Osteoblast (primary cell): ENCODE measurements around the gene MESD. TPM values are rescaled to one million over a fixed set of nuclear protein-coding genes. Genes with fewer than 3 reads are reported as not detected.

Source experiments
- DNase-seq: peaks from one replicate; pipeline ENCODE4 v3.0.0; 2011; ENCODE audit warnings: low spot score, mixed read lengths; ENCODE audit not compliant: insufficient read length; ENCODE audit errors: missing footprints
- H2AFZ ChIP-seq: 2 replicates; pipeline ENCODE4 v1.6.0; 2011; ENCODE audit warnings: mild to moderate bottlenecking, low read length
- H3K27ac ChIP-seq: 2 replicates; pipeline ENCODE4 v1.5.1; 2011; ENCODE audit warnings: mild to moderate bottlenecking, low read depth, low read length, moderate library complexity
- H3K27me3 ChIP-seq: 2 replicates; pipeline ENCODE4 v1.6.0; 2012; ENCODE audit warnings: mild to moderate bottlenecking, control low read depth, inconsistent platforms, low read length, moderate library complexity; ENCODE audit not compliant: insufficient read depth
- H3K36me3 ChIP-seq: 2 replicates; pipeline ENCODE4 v1.5.1; 2011; ENCODE audit warnings: mild to moderate bottlenecking, low read length, control low read depth, moderate library complexity; ENCODE audit not compliant: insufficient read depth
- H3K4me1 ChIP-seq: 2 replicates; pipeline ENCODE4 v1.5.1; 2011; ENCODE audit warnings: mild to moderate bottlenecking, low read length, control low read depth, moderate library complexity; ENCODE audit not compliant: insufficient read depth
- H3K4me2 ChIP-seq: 2 replicates; pipeline ENCODE4 v1.6.0; 2011; ENCODE audit warnings: mild to moderate bottlenecking, low read length; ENCODE audit not compliant: insufficient read depth
- H3K4me3 ChIP-seq: fragments of 200-600 bp; sonication (generic); 3 replicates; pipeline ENCODE4 v1.5.1; 2012; ENCODE audit warnings: mild to moderate bottlenecking, low read length, inconsistent platforms; ENCODE audit not compliant: insufficient read depth
- H3K79me2 ChIP-seq: 2 replicates; pipeline ENCODE4 v1.6.0; 2012; ENCODE audit warnings: mild to moderate bottlenecking, low read length, control low read depth, inconsistent platforms; ENCODE audit not compliant: insufficient read depth
- H3K9me3 ChIP-seq: 2 replicates; pipeline ENCODE4 v1.5.1; 2011; ENCODE audit warnings: low read depth, low read length, control low read depth
- H4K20me1 ChIP-seq: 2 replicates; pipeline ENCODE4 v1.6.0; 2012; ENCODE audit warnings: mild to moderate bottlenecking, low read length, control low read depth; ENCODE audit not compliant: insufficient read depth
- total RNA-seq: library from RNA; depleted of rRNA; stranded (reverse); fragments of >200 nt; gene quantifications from 2 replicates; pipeline ENCODE4 v1.2.3, GENCODE V29; 2012
- TF ChIP-seq, protein P1 (sequence below): IDR thresholded peaks from 2 replicates; pipeline ENCODE4 v1.5.1; 2011; ENCODE audit warnings: mild to moderate bottlenecking, low read depth, low read length, moderate library complexity; ENCODE audit errors: extremely low read depth

MESD gene
- total RNA-seq, 1 donor = 16.6 TPM

DNA sequence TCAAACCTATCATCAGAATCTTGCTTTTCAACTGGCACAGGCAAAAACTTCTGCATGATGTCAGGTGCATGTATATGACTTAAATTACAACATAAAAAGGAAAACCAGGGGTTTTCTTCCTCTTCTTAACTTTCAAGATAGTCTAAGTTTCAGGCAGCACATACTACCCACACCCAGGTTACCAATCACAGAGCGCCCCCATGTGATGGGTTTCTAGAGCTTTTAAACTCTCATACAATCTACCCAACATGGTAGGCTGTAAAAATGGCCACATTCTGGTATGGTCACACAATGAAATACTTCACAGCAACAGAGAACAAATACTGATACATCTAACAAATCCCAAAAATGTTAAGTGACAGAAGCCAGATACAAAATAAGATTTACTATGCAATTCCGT, 7.4 kb downstream of the MESD start:
- peaks cover 16% of the 10 kb centered on the region for H4K20me1 ChIP-seq
- H3K27me3 ChIP-seq = no peaks in the 10 kb centered on the region
- H3K9me3 ChIP-seq = no peaks in the 10 kb centered on the region
- TF ChIP-seq, protein P1, sequence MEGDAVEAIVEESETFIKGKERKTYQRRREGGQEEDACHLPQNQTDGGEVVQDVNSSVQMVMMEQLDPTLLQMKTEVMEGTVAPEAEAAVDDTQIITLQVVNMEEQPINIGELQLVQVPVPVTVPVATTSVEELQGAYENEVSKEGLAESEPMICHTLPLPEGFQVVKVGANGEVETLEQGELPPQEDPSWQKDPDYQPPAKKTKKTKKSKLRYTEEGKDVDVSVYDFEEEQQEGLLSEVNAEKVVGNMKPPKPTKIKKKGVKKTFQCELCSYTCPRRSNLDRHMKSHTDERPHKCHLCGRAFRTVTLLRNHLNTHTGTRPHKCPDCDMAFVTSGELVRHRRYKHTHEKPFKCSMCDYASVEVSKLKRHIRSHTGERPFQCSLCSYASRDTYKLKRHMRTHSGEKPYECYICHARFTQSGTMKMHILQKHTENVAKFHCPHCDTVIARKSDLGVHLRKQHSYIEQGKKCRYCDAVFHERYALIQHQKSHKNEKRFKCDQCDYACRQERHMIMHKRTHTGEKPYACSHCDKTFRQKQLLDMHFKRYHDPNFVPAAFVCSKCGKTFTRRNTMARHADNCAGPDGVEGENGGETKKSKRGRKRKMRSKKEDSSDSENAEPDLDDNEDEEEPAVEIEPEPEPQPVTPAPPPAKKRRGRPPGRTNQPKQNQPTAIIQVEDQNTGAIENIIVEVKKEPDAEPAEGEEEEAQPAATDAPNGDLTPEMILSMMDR = no peak
- H3K4me3 ChIP-seq = no peak overlapping the region
- no peak overlapping the region for H3K27ac ChIP-seq
- H2AFZ ChIP-seq = no peak overlapping the region
- DNase-seq = no peak
- H3K36me3 ChIP-seq = peaks cover 34% of the 10 kb centered on the region
- H3K4me1 ChIP-seq = peaks cover 3% of the 10 kb centered on the region
- H3K79me2 ChIP-seq = peaks cover 64% of the 10 kb centered on the region
- H3K4me2 ChIP-seq = no peak overlapping the region

DNA sequence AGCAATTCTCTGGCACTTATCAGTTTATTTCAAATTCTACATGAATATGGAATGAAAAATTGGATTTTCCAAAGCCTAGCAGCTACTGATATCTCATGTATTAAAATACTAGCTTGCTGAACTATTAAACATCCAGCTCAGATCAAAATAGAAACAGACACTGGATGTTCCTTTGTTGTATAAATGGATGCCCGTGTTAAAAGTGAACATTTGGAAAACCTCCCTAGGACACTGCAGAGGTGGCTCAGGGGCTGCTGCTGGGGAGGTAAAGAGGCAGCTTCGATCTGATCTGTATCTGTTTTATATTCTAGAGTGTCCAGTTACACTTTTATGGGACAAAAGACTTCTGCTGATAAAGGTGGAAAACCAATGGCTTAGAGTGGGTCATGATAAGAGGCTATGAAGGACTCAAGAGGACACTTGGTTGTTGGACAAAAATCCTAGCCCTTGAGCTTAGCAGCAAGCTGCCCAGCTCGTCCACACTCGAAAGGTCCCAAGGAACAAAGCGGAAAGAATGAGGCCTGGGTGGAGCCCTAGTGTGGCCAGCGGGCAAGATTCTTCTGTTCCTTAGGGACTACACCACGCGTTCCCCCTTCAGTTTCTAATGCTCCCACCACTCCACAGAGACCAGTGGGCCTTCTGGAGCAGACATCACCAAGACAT, 9.9 kb downstream of the MESD start:
- Histone ChIP-seq H3K9me3 (no peaks in the 10 kb centered on the region), H3K36me3 (peaks cover 36% of the 10 kb centered on the region), H3K79me2 (peaks cover 52% of the 10 kb centered on the region), H2AFZ (no peak overlapping the region), H3K4me3 (no peak overlapping the region), H4K20me1 (peaks cover 11% of the 10 kb centered on the region), H3K4me2 (no peak overlapping the region), H3K4me1 (peaks cover 3% of the 10 kb centered on the region), H3K27ac (no peak overlapping the region), H3K27me3 (no peaks in the 10 kb centered on the region)
- DNase-seq = no peak
- TF ChIP-seq, protein P1 = no peak

DNA sequence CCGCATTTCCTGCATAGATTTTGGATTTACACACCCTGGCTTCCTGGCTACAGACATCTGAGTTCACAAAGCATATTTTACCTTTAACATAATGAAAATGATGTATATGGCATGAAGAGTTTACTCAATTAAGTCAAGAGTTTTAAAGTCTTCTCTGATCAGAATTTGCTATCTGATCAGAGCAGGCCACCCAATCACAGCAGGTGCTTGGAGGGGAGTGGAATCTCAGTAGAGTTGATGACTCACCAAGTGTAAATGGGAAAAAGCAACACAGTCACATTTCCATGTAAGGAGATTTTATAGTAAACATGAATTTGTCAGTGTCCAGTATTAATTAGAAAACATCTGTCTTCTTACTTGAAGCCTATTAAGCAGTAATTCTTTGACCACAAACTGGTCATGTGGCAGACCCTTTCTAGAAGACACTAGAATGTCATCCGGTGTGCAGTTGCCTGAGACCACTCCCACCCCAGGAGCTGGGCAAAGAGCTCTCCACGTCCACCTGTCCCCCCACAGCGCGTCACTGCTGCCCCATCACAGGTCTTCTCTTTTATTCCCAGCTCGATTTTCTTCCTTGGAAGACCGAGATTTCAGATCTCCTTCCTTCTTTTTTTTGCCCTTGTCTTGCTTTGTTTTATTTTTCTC, 10.8 kb downstream of the MESD start:
- Histone ChIP-seq H3K4me1 (peaks cover 3% of the 10 kb centered on the region), H3K27me3 (no peaks in the 10 kb centered on the region), H3K27ac (no peak overlapping the region), H3K4me2 (no peak overlapping the region), H3K79me2 (peaks cover 49% of the 10 kb centered on the region), H3K4me3 (no peak overlapping the region), H2AFZ (no peak overlapping the region), H4K20me1 (peaks cover 11% of the 10 kb centered on the region), H3K36me3 (peaks cover 36% of the 10 kb centered on the region), H3K9me3 (no peaks in the 10 kb centered on the region)
- no peak for DNase-seq
- TF ChIP-seq, protein P1 = no peak

DNA sequence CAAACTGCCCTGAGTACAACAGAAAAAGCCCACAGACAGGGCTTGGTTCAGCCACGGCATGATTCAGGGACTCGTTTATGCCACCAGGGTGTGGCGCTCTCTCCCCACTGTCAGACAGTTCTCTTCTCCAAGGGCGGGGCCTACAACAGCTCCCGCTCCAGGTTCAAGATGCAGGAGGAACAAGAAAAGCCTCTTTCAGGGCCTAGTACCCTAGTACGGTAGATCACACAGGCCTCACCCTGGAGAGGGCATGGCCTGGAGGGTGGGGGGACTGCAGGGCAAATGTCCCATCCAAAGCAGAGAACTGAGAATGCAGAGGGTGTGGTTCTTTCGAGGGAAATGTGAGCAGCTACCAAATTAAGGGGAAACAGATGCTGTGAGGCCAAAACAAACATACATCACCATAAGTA, 12.0 kb downstream of the MESD start:
- H3K9me3 ChIP-seq = no peaks in the 10 kb centered on the region
- H3K27ac ChIP-seq = no peak overlapping the region
- TF ChIP-seq, protein P1 = peak; percentile 58
- no peak overlapping the region for H3K4me3 ChIP-seq
- H3K4me1 ChIP-seq = peaks cover 3% of the 10 kb centered on the region
- peaks cover 11% of the 10 kb centered on the region for H4K20me1 ChIP-seq
- H3K79me2 ChIP-seq = peaks cover 41% of the 10 kb centered on the region
- no peak overlapping the region for H2AFZ ChIP-seq
- DNase-seq = no peak
- no peak overlapping the region for H3K4me2 ChIP-seq
- H3K27me3 ChIP-seq = no peaks in the 10 kb centered on the region
- H3K36me3 ChIP-seq = peaks cover 36% of the 10 kb centered on the region
